Measurements from ENCODE around the gene PPCS.

Gene PPCS

GRCh38 chr1:42506576-42506975 lies 50.2 kb downstream of the PPCS start:
- no peak for TF ChIP-seq CTCF (IDR thresholded peaks at IDR 0.05; ENCODE audit: insufficient read depth, low read length, poor library complexity, severe bottlenecking)
- Histone ChIP-seq H3K4me3 (replicated peaks; ENCODE audit: low read depth, low read length) (no peak overlapping the region), H3K36me3 (ENCODE audit: control insufficient read depth, insufficient read depth, low read length) (no peaks in the 10 kb centered on the region), H3K27me3 (replicated peaks; ENCODE audit: control insufficient read depth, insufficient read depth, low read length) (no peaks in the 10 kb centered on the region)
- no peak for DNase-seq (ENCODE audit: extremely low read depth, insufficient read length)

All from GM06990 (cell line).